ENCODE results near the gene P2RX1.

Gene P2RX1

DNA sequence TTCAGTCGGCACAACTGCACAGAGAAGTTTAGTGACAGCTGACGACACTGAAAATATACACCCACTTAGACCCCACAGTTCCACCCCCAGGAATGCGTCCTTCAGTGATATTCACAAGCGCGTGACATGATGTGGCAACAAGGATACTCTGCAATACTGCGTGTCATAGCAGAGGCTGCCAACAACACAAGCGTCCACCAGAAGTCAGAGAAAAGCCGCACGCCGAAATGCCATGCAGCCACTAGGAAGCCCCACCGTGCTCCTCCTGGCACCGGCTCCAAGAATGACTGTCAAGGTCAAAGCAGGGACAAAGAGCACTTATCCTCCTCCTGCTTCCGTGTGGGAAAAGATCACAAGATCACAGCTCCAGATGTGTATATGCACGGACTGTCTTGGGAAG lies 44.5 kb upstream of the P2RX1 start:
- Histone ChIP-seq H4K91ac (ENCODE audit: low read depth, low read length) (no peak overlapping the region), H3K4me3 (ENCODE audit: low read depth, low read length) (no peak overlapping the region)
- no CpG with 5 or more reads among the region's 14 CpGs for WGBS (ENCODE audit: extremely low coverage, insufficient coverage, insufficient read length)

DNA sequence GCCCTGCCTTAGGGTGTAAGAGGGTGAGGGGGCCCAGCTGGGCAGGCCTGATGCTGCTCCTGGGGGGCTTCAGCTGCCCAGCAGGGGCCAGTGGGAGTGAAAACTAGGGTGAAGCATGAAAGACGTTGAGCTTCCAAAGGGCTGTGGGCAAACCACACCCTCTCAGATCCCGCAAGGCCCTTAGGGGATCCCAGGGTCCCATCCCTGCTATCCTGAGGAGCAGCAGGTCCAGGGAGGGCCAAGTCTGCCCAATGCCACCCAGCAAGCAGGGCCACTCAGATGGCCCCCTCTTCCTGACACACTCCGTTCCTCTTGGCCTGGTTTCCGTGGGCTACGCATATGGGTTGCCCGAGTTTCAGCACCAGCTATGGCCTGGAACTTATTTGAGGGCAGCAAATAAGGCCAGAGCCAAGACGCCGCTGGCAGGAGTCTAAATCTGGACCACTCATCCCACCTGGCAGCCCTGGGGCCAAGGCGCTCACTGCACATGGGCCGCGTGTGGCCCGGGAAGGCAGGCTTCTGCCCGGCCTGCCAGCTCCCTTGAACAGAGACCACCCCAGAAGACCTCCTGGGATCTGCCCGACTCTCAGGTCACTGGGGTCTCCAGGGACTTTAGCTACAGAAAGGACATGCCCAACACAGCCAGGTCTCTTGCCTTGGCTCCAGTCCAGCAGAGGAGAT lies 43.8 kb upstream of the P2RX1 start:
- no peak overlapping the region for H2BK5ac ChIP-seq (ENCODE audit: low read depth, low read length, poor library complexity)
- H2BK12ac ChIP-seq (ENCODE audit: low read length) = no peak overlapping the region
- peaks cover 1 to 3% of the 10 kb centered on the region in 2 experiments for H3K4me1 ChIP-seq (ENCODE audit: control insufficient read depth in 1 of 2, insufficient read depth in 2 of 2, low read length in 2 of 2)
- no peaks in the 10 kb centered on the region for H3K79me2 ChIP-seq (ENCODE audit: control insufficient read depth, insufficient read depth, low read length, poor library complexity)
- no peak overlapping the region for H3K9ac ChIP-seq (ENCODE audit: low read length)
- no peak overlapping the region for H2BK120ac ChIP-seq (ENCODE audit: insufficient read depth, low read length, poor library complexity)
- no peak overlapping the region for H3K27ac ChIP-seq (ENCODE audit: low read depth, low read length)
- H4K12ac ChIP-seq (ENCODE audit: low read depth, low read length) = no peak overlapping the region
- no peak overlapping the region for H3K4me3 ChIP-seq (ENCODE audit: low read depth, low read length)
- no peak overlapping the region for H3K4me2 ChIP-seq (ENCODE audit: low read length)
- no peak for DNase-seq
- H3K18ac ChIP-seq (ENCODE audit: low read length) = no peak overlapping the region
- H3K23ac ChIP-seq (ENCODE audit: low read length) = no peak overlapping the region
- no peaks in the 10 kb centered on the region for H3K79me1 ChIP-seq (ENCODE audit: low read length)
- H3K27me3 ChIP-seq (ENCODE audit: insufficient read depth, low read length) = peaks cover 28% of the 10 kb centered on the region
- H4K91ac ChIP-seq (ENCODE audit: low read depth, low read length) = no peak overlapping the region
- H3K4ac ChIP-seq (ENCODE audit: low read depth, low read length) = no peak overlapping the region
- WGBS (ENCODE audit: extremely low coverage, insufficient coverage, insufficient read length) = no CpG with 5 or more reads among the region's 14 CpGs
- H3K36me3 ChIP-seq (ENCODE audit: control insufficient read depth in 1 of 2, insufficient read depth in 2 of 2, low read length in 2 of 2) = no peaks in the 10 kb centered on the region
- H2AK5ac ChIP-seq (ENCODE audit: low read length) = no peak overlapping the region
- H3K9me3 ChIP-seq (ENCODE audit: insufficient read depth, low read depth, low read length) = peaks cover 2% of the 10 kb centered on the region
- H4K8ac ChIP-seq (ENCODE audit: low read depth, low read length) = no peak overlapping the region
- no peak overlapping the region for H2AFZ ChIP-seq (ENCODE audit: insufficient read depth, low read length, poor library complexity)
- H3K14ac ChIP-seq (ENCODE audit: low read length) = no peak overlapping the region

More for the DNA sequence above, 44.5 kb upstream of the P2RX1 start:
- no peak overlapping the region for H2AK5ac ChIP-seq (ENCODE audit: low read length)
- no peak overlapping the region for H4K12ac ChIP-seq (ENCODE audit: low read depth, low read length)
- peaks cover 5% of the 10 kb centered on the region for H3K9me3 ChIP-seq (ENCODE audit: insufficient read depth, low read depth, low read length)
- H4K8ac ChIP-seq (ENCODE audit: low read depth, low read length) = no peak overlapping the region
- H3K27me3 ChIP-seq (ENCODE audit: insufficient read depth, low read length) = peaks cover 33% of the 10 kb centered on the region
- H3K18ac ChIP-seq (ENCODE audit: low read length) = no peak overlapping the region
- H2BK5ac ChIP-seq (ENCODE audit: low read depth, low read length, poor library complexity) = no peak overlapping the region
- DNase-seq = peak; percentile 23 to 27
- no peak overlapping the region for H3K4ac ChIP-seq (ENCODE audit: low read depth, low read length)
- no peak overlapping the region for H3K9ac ChIP-seq (ENCODE audit: low read length)
- H3K14ac ChIP-seq (ENCODE audit: low read length) = no peak overlapping the region
- H3K36me3 ChIP-seq (ENCODE audit: control insufficient read depth in 1 of 2, insufficient read depth in 2 of 2, low read length in 2 of 2) = no peaks in the 10 kb centered on the region
- peaks cover 6 to 7% of the 10 kb centered on the region in 2 experiments for H3K4me1 ChIP-seq (ENCODE audit: control insufficient read depth in 1 of 2, insufficient read depth in 2 of 2, low read length in 2 of 2)
- no peaks in the 10 kb centered on the region for H3K79me1 ChIP-seq (ENCODE audit: low read length)
- no peaks in the 10 kb centered on the region for H3K79me2 ChIP-seq (ENCODE audit: control insufficient read depth, insufficient read depth, low read length, poor library complexity)
- no peak overlapping the region for H3K27ac ChIP-seq (ENCODE audit: low read depth, low read length)
- H2BK12ac ChIP-seq (ENCODE audit: low read length) = no peak overlapping the region
- no peak overlapping the region for H2AFZ ChIP-seq (ENCODE audit: insufficient read depth, low read length, poor library complexity)
- no peak overlapping the region for H3K4me2 ChIP-seq (ENCODE audit: low read length)
- no peak overlapping the region for H3K23ac ChIP-seq (ENCODE audit: low read length)
- no peak overlapping the region for H2BK120ac ChIP-seq (ENCODE audit: insufficient read depth, low read length, poor library complexity)

GRCh38 chr17:3959295-3959899 lies 43.1 kb upstream of the P2RX1 start:
- no peak overlapping the region for H3K18ac ChIP-seq (ENCODE audit: low read length)

GRCh38 chr17:3957735-3958599 lies 41.7 kb upstream of the P2RX1 start:
- Histone ChIP-seq H3K79me1 (ENCODE audit: low read length) (no peaks in the 10 kb centered on the region), H3K27me3 (ENCODE audit: insufficient read depth, low read length) (peaks cover 8% of the 10 kb centered on the region), H4K12ac (ENCODE audit: low read depth, low read length) (no peak overlapping the region), H3K9me3 (ENCODE audit: insufficient read depth, low read depth, low read length) (peaks cover 2% of the 10 kb centered on the region), H3K79me2 (ENCODE audit: control insufficient read depth, insufficient read depth, low read length, poor library complexity) (no peaks in the 10 kb centered on the region), H3K14ac (ENCODE audit: low read length) (no peak overlapping the region), H4K91ac (ENCODE audit: low read depth, low read length) (no peak overlapping the region), H3K9ac (ENCODE audit: low read length) (no peak overlapping the region), H2BK5ac (ENCODE audit: low read depth, low read length, poor library complexity) (no peak overlapping the region), H3K36me3 (ENCODE audit: control insufficient read depth in 1 of 2, insufficient read depth in 2 of 2, low read length in 2 of 2) (no peaks in the 10 kb centered on the region), H3K27ac (ENCODE audit: low read depth, low read length) (no peak overlapping the region), H3K23ac (ENCODE audit: low read length) (no peak overlapping the region), H3K4ac (ENCODE audit: low read depth, low read length) (no peak overlapping the region), H2BK12ac (ENCODE audit: low read length) (no peak overlapping the region), H3K4me2 (ENCODE audit: low read length) (no peak overlapping the region), H3K4me1 (ENCODE audit: control insufficient read depth in 1 of 2, insufficient read depth in 2 of 2, low read length in 2 of 2) (peaks cover 0 to 3% of the 10 kb centered on the region in 2 experiments), H2AK5ac (ENCODE audit: low read length) (no peak overlapping the region), H4K8ac (ENCODE audit: low read depth, low read length) (no peak overlapping the region), H3K18ac (ENCODE audit: low read length) (no peak overlapping the region), H2BK120ac (ENCODE audit: insufficient read depth, low read length, poor library complexity) (no peak overlapping the region), H2AFZ (ENCODE audit: insufficient read depth, low read length, poor library complexity) (no peak overlapping the region), H3K4me3 (ENCODE audit: low read depth, low read length) (no peak overlapping the region)
- no CpG with 5 or more reads among the region's 18 CpGs for WGBS (ENCODE audit: extremely low coverage, insufficient coverage, insufficient read length)
- no peak for DNase-seq

More at GRCh38 chr17:3959295-3959899, 43.1 kb upstream of the P2RX1 start:
- H3K79me2 ChIP-seq (ENCODE audit: control insufficient read depth, insufficient read depth, low read length, poor library complexity) = no peaks in the 10 kb centered on the region
- no peak overlapping the region for H3K14ac ChIP-seq (ENCODE audit: low read length)
- H3K9ac ChIP-seq (ENCODE audit: low read length) = no peak overlapping the region
- no peak overlapping the region for H2BK120ac ChIP-seq (ENCODE audit: insufficient read depth, low read length, poor library complexity)
- H2AFZ ChIP-seq (ENCODE audit: insufficient read depth, low read length, poor library complexity) = no peak overlapping the region
- WGBS (ENCODE audit: extremely low coverage, insufficient coverage, insufficient read length) = no CpG with 5 or more reads among the region's 15 CpGs
- DNase-seq = no peak
- no peak overlapping the region for H3K4ac ChIP-seq (ENCODE audit: low read depth, low read length)
- no peak overlapping the region for H3K27ac ChIP-seq (ENCODE audit: low read depth, low read length)
- no peak overlapping the region for H3K23ac ChIP-seq (ENCODE audit: low read length)
- H3K4me3 ChIP-seq (ENCODE audit: low read depth, low read length) = no peak overlapping the region
- H3K4me1 ChIP-seq (ENCODE audit: control insufficient read depth in 1 of 2, insufficient read depth in 2 of 2, low read length in 2 of 2) = peaks cover 0 to 3% of the 10 kb centered on the region in 2 experiments
- H2AK5ac ChIP-seq (ENCODE audit: low read length) = no peak overlapping the region
- H2BK12ac ChIP-seq (ENCODE audit: low read length) = no peak overlapping the region
- peaks cover 22% of the 10 kb centered on the region for H3K27me3 ChIP-seq (ENCODE audit: insufficient read depth, low read length)
- H3K9me3 ChIP-seq (ENCODE audit: insufficient read depth, low read depth, low read length) = peaks cover 2% of the 10 kb centered on the region
- H4K8ac ChIP-seq (ENCODE audit: low read depth, low read length) = no peak overlapping the region
- H4K91ac ChIP-seq (ENCODE audit: low read depth, low read length) = no peak overlapping the region
- H3K4me2 ChIP-seq (ENCODE audit: low read length) = no peak overlapping the region
- H3K79me1 ChIP-seq (ENCODE audit: low read length) = no peaks in the 10 kb centered on the region
- no peak overlapping the region for H4K12ac ChIP-seq (ENCODE audit: low read depth, low read length)
- H3K36me3 ChIP-seq (ENCODE audit: control insufficient read depth in 1 of 2, insufficient read depth in 2 of 2, low read length in 2 of 2) = no peaks in the 10 kb centered on the region
- no peak overlapping the region for H2BK5ac ChIP-seq (ENCODE audit: low read depth, low read length, poor library complexity)

Data from trophoblast cell (in vitro differentiated cells and primary cell).